Tibial artery (tissue), 4 donors: Measurements from ENCODE around the gene DOK6.

Experiments used
- DNase-seq, 2 donors: peaks; one replicate each; pipeline ENCODE4 v3.0.0-alpha.2; 2019
- H3K27ac ChIP-seq, 2 donors: fragments of 200-600 bp; sonication (generic) in 1 of 2; 1 replicate in 1 of 2; 2 replicates in 1 of 2; pipeline ENCODE4 v1.5.1; 2018 to 2019; ENCODE audit warnings: mild to moderate bottlenecking in 1 of 2
- H3K27me3 ChIP-seq, 2 donors: fragments of 200-600 bp; sonication (generic) in 1 of 2; one replicate each; pipeline versions ENCODE4 v1.5.1 to v1.6.0; 2016 to 2019
- H3K36me3 ChIP-seq, 3 donors: fragments of 200-600 bp; sonication (generic) in 2 of 3; one replicate each; pipeline ENCODE4 v1.5.1; 2016 to 2019; ENCODE audit warnings: mild to moderate bottlenecking in 2 of 3
- H3K4me1 ChIP-seq, 4 donors: fragments of 200-600 bp; sonication (generic) in 2 of 4; 1 replicate in 3 of 4; 2 replicates in 1 of 4; pipeline ENCODE4 v1.5.1; 2016 to 2019
- H3K4me3 ChIP-seq, 2 donors: fragments of 200-600 bp; sonication (generic) in 1 of 2; 1 replicate in 1 of 2; 2 replicates in 1 of 2; pipeline ENCODE4 v1.5.1; 2018 to 2019; ENCODE audit warnings: mild to moderate bottlenecking in 2 of 2
- H3K9me3 ChIP-seq, 3 donors: fragments of 200-600 bp; sonication (generic) in 1 of 3; one replicate each; pipeline ENCODE4 v1.5.1; 2016 to 2019
- CTCF ChIP-seq, 2 experiments: fragments of 200-600 bp in 1 of 2; fragments of 450-650 bp in 1 of 2; IDR thresholded peaks; one replicate each; pipeline ENCODE4 v1.5.1; 2017 to 2019; ENCODE audit warnings: antibody characterized with exemption in 2 of 2, mild to moderate bottlenecking in 1 of 2, moderate library complexity in 1 of 2
- intact Hi-C: fragments of 100-400 bp; cut with DNase I; formaldehyde crosslinking; loops from one replicate; pipeline ENCODE4 v1.15.0; 2023; ENCODE audit warnings: low total_unique reads

The DOK6 gene

GRCh38 chr18:69897397-69898108, 496.9 kb downstream of the DOK6 start:
- Histone ChIP-seq H3K9me3 (no peaks in the 10 kb centered on the region), H3K36me3 (no peaks in the 10 kb centered on the region), H3K27ac (no peak overlapping the region), H3K4me1 (no peaks in the 10 kb centered on the region), H3K4me3 (no peak overlapping the region), H3K27me3 (no peaks in the 10 kb centered on the region)
- intact Hi-C loops, result no loop called here
- no peak for TF ChIP-seq CTCF (IDR thresholded peaks at IDR 0.05)
- DNase-seq, result no peak

DNA sequence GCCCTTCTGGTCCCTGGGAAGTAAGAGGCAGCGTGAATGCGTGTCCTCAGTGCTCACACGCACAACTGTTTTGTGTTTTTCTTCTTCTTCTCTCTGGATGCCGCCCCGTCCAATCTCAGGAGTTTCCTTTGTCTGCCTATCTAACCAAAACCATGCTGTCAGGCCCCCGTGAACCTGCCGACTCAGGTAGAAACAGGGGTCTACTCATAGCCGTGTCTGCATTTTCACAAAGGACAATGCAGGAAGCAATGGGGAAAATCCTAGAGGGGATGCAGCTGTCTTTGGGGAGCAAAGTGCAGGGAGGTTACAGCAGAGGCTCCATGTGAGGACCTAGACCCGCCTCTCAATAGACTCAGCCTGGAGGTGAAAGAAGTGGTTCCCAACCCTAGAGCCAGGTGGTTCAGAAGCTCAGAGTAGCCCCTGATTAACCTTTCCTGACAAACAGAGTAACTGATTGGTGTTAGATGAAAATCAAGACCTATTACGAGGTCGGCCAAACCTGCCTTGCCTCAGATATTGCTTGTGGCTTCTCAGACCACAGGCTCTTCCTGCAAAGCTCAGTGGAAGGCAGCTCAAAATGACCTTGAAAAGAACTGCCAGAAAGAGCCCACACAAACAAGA, 497.7 kb downstream of the DOK6 start:
- Histone ChIP-seq H3K4me3 (no peak overlapping the region), H3K27ac (no peak overlapping the region), H3K27me3 (no peaks in the 10 kb centered on the region), H3K9me3 (no peaks in the 10 kb centered on the region), H3K36me3 (no peaks in the 10 kb centered on the region), H3K4me1 (no peaks in the 10 kb centered on the region)
- no peak for DNase-seq
- intact Hi-C loops, result no loop called here
- no peak for TF ChIP-seq CTCF (IDR thresholded peaks at IDR 0.05)
